Tibial nerve (tissue), 4 donors: ENCODE data around the gene CBARP.

ENCODE experiments used
- CTCF ChIP-seq, 5 experiments: fragments of 200-600 bp in 3 of 5; fragments of 450-650 bp in 2 of 5; sonication (generic) in 3 of 5; IDR thresholded peaks; one replicate each; pipeline ENCODE4 v1.5.1; 2016 to 2019; ENCODE audit warnings: antibody characterized with exemption in 5 of 5, mild to moderate bottlenecking in 3 of 5, moderate library complexity in 2 of 5
- EP300 ChIP-seq, 2 donors: sonication (generic); formaldehyde crosslinking; IDR thresholded peaks; one replicate each; pipeline ENCODE4 v1.6.1; 2017; ENCODE audit warnings: antibody characterized with exemption in 2 of 2, mild to moderate bottlenecking in 1 of 2
- POLR2A ChIP-seq, 2 donors: fragments of 450-650 bp; IDR thresholded peaks; one replicate each; pipeline ENCODE4 v1.6.1; 2017; ENCODE audit warnings: antibody characterized with exemption in 2 of 2, mild to moderate bottlenecking in 2 of 2, moderate library complexity in 2 of 2

- no peak for TF ChIP-seq CTCF (IDR thresholded peaks at IDR 0.05)
- no peak for TF ChIP-seq EP300 (IDR thresholded peaks at IDR 0.05)
- TF ChIP-seq POLR2A (IDR thresholded peaks at IDR 0.05), result no peak
Observed at GRCh38 chr19:1226227-1226518, 11.6 kb downstream of the CBARP start.
